ENCODE results near the gene FETUB.

- no peak for TF ChIP-seq EZH2 (IDR thresholded peaks at IDR 0.05; ENCODE audit: borderline replicate concordance)
- TF ChIP-seq, protein P1, sequence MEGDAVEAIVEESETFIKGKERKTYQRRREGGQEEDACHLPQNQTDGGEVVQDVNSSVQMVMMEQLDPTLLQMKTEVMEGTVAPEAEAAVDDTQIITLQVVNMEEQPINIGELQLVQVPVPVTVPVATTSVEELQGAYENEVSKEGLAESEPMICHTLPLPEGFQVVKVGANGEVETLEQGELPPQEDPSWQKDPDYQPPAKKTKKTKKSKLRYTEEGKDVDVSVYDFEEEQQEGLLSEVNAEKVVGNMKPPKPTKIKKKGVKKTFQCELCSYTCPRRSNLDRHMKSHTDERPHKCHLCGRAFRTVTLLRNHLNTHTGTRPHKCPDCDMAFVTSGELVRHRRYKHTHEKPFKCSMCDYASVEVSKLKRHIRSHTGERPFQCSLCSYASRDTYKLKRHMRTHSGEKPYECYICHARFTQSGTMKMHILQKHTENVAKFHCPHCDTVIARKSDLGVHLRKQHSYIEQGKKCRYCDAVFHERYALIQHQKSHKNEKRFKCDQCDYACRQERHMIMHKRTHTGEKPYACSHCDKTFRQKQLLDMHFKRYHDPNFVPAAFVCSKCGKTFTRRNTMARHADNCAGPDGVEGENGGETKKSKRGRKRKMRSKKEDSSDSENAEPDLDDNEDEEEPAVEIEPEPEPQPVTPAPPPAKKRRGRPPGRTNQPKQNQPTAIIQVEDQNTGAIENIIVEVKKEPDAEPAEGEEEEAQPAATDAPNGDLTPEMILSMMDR (IDR thresholded peaks at IDR 0.05; ENCODE audit: poor library complexity), result no peak
Measured at GRCh38 chr3:186636536-186636935, 3.7 kb upstream of the FETUB start.
